ENCODE results near the gene RPP25.

DNA sequence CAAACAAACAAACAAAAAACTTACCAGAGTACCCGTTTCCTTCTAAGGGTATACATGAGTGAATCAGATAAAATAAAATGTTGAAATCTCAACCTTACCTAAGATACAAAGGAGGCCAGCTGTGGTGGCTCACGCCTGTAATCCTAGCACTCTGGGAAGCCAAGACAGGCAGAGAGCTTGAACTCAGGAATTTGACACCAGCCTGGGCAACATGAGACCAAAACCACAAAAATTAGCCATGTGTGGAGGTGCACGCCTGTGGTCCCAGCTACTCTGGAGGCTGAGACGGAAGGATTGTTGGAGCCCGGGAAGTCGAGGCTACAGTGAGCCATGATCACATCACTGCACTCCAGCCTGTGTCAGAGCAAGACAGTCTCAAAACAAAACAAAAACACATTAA, 38.9 kb downstream of the RPP25 start:
- TF ChIP-seq, protein P1, sequence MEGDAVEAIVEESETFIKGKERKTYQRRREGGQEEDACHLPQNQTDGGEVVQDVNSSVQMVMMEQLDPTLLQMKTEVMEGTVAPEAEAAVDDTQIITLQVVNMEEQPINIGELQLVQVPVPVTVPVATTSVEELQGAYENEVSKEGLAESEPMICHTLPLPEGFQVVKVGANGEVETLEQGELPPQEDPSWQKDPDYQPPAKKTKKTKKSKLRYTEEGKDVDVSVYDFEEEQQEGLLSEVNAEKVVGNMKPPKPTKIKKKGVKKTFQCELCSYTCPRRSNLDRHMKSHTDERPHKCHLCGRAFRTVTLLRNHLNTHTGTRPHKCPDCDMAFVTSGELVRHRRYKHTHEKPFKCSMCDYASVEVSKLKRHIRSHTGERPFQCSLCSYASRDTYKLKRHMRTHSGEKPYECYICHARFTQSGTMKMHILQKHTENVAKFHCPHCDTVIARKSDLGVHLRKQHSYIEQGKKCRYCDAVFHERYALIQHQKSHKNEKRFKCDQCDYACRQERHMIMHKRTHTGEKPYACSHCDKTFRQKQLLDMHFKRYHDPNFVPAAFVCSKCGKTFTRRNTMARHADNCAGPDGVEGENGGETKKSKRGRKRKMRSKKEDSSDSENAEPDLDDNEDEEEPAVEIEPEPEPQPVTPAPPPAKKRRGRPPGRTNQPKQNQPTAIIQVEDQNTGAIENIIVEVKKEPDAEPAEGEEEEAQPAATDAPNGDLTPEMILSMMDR (IDR thresholded peaks at IDR 0.05): no peak
- no peak for TF ChIP-seq EP300 (IDR thresholded peaks at IDR 0.05)

All from suprapubic skin (tissue), 3 donors.